ENCODE results near the gene WDHD1.

WDHD1 gene

DNA sequence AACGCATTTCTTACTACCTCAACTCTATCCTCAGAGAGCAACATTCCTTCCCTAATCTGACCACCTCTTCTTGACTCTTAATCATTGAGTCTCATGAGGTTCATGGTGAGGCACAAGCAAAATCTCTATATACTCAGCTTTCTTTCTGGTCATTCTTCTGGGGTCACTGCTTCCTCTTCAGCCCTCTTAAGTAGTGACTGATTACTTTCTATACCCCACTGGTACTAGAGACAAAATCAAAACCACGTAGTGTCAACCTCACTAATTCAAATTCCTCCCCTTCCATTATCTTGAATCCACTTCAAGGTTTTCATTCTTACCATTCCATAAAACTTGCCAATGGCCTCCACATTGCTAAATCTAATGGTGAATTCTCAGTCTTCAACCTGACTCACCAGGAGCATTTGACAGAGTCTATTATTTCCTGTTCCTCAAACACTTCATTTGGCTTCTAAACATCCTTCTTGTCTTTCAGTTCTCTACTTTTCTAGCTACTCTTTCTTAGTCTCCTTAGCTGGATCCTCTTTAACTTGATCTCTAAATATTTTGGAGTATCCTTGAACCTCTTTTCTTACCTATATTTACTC, 6.8 kb downstream of the WDHD1 start:
- H3K36me3 ChIP-seq (ENCODE audit: insufficient read depth) = no peaks in the 10 kb centered on the region
- H3K27ac ChIP-seq = no peak overlapping the region
- no peak overlapping the region for H3K9ac ChIP-seq
- no peak overlapping the region for H3K4me2 ChIP-seq
- H3K79me2 ChIP-seq (ENCODE audit: insufficient read depth, low read depth) = no peaks in the 10 kb centered on the region
- H3K4me3 ChIP-seq (IDR thresholded peaks at IDR 0.05; ENCODE audit: insufficient read depth, low read depth, low read length) = no peak overlapping the region
- TF ChIP-seq, protein P1, sequence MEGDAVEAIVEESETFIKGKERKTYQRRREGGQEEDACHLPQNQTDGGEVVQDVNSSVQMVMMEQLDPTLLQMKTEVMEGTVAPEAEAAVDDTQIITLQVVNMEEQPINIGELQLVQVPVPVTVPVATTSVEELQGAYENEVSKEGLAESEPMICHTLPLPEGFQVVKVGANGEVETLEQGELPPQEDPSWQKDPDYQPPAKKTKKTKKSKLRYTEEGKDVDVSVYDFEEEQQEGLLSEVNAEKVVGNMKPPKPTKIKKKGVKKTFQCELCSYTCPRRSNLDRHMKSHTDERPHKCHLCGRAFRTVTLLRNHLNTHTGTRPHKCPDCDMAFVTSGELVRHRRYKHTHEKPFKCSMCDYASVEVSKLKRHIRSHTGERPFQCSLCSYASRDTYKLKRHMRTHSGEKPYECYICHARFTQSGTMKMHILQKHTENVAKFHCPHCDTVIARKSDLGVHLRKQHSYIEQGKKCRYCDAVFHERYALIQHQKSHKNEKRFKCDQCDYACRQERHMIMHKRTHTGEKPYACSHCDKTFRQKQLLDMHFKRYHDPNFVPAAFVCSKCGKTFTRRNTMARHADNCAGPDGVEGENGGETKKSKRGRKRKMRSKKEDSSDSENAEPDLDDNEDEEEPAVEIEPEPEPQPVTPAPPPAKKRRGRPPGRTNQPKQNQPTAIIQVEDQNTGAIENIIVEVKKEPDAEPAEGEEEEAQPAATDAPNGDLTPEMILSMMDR (conservative IDR thresholded peaks at IDR 0.05; ENCODE audit: low read depth, low read length) = no peak
- H3K27me3 ChIP-seq (ENCODE audit: insufficient read depth, low read depth) = no peaks in the 10 kb centered on the region
- no peaks in the 10 kb centered on the region for H4K20me1 ChIP-seq (ENCODE audit: insufficient read depth)
- H3K4me1 ChIP-seq (ENCODE audit: low read depth, poor library complexity, severe bottlenecking) = no peaks in the 10 kb centered on the region
- H2AFZ ChIP-seq (ENCODE audit: low read depth) = no peak overlapping the region

DNA sequence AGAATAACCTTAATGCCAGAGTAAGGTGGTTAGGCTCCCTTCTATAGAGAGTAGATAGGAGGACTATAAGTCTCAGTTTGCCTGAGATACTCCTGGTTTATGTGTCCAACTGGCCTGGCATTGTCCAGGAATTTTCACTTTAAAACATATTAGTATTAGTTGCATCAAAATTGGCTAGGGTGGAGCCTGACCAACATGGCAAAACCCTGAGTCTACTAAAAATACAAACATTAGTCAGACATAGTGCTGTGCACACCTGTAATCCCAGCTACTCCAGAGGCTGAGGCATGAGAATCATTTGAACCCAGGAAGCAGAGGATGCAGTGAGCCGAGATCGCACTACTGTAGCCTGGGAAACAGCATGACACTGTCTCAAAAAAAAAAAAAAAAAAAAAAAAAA, 11.9 kb downstream of the WDHD1 start:
- H3K4me2 ChIP-seq = no peak overlapping the region
- no peaks in the 10 kb centered on the region for H4K20me1 ChIP-seq (ENCODE audit: insufficient read depth)
- no peaks in the 10 kb centered on the region for H3K79me2 ChIP-seq (ENCODE audit: insufficient read depth, low read depth)
- no peaks in the 10 kb centered on the region for H3K4me1 ChIP-seq (ENCODE audit: low read depth, poor library complexity, severe bottlenecking)
- TF ChIP-seq, protein P1 (conservative IDR thresholded peaks at IDR 0.05; ENCODE audit: low read depth, low read length) = no peak
- no peak overlapping the region for H3K27ac ChIP-seq
- no peak overlapping the region for H3K4me3 ChIP-seq (IDR thresholded peaks at IDR 0.05; ENCODE audit: insufficient read depth, low read depth, low read length)
- no peaks in the 10 kb centered on the region for H3K36me3 ChIP-seq (ENCODE audit: insufficient read depth)
- H3K27me3 ChIP-seq (ENCODE audit: insufficient read depth, low read depth) = no peaks in the 10 kb centered on the region
- H2AFZ ChIP-seq (ENCODE audit: low read depth) = no peak overlapping the region
- no peak overlapping the region for H3K9ac ChIP-seq

DNA sequence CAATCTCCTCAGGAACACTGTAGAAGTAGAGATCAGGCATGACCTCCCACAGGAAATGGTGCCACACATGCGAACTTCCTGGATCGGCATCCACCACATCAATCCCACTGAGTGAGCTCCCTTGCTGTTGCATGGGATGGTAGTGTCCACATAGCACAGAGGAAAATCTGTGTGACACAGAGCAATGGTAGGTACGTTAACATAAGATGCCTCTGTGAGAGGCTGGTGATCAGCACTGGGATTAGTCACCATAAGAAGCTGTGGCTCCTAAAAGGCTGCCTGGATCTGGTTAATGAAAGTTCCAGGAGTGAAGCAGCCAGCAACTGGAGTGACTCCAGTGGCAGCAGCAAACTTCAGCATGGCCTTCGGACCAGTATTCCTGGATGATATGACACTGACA, 21.8 kb downstream of the WDHD1 start:
- Histone ChIP-seq H3K4me1 (ENCODE audit: low read depth, poor library complexity, severe bottlenecking) (no peaks in the 10 kb centered on the region), H3K36me3 (ENCODE audit: insufficient read depth) (no peaks in the 10 kb centered on the region), H3K4me3 (IDR thresholded peaks at IDR 0.05; ENCODE audit: insufficient read depth, low read depth, low read length) (no peak overlapping the region), H4K20me1 (ENCODE audit: insufficient read depth) (no peaks in the 10 kb centered on the region), H2AFZ (ENCODE audit: low read depth) (no peak overlapping the region), H3K27me3 (ENCODE audit: insufficient read depth, low read depth) (no peaks in the 10 kb centered on the region), H3K9ac (no peak overlapping the region), H3K4me2 (no peak overlapping the region), H3K27ac (no peak overlapping the region), H3K79me2 (ENCODE audit: insufficient read depth, low read depth) (no peaks in the 10 kb centered on the region)
- TF ChIP-seq, protein P1 (conservative IDR thresholded peaks at IDR 0.05; ENCODE audit: low read depth, low read length) = no peak

DNA sequence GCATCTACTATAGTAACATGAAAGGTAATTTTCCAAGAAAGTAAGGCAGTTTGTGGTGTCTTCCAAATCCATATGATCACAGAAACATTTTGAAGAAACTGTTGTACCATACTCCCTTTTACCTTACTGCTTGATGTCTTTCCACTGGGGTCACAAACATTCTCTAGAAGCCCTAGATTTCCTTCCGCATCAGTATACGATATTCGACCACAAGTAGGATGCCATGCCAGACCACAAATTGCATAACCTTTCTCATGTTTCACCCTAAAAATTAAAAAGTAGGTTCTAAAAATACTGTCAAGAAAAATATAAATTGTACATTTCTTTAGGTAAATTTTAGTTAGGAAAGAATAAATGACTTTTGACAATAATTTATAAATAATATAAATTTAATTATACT, 26.5 kb downstream of the WDHD1 start:
- H3K4me1 ChIP-seq (ENCODE audit: low read depth, poor library complexity, severe bottlenecking) = no peaks in the 10 kb centered on the region
- no peaks in the 10 kb centered on the region for H3K36me3 ChIP-seq (ENCODE audit: insufficient read depth)
- H3K9ac ChIP-seq = no peak overlapping the region
- TF ChIP-seq, protein P1 (conservative IDR thresholded peaks at IDR 0.05; ENCODE audit: low read depth, low read length) = no peak
- no peaks in the 10 kb centered on the region for H3K79me2 ChIP-seq (ENCODE audit: insufficient read depth, low read depth)
- H3K4me3 ChIP-seq (IDR thresholded peaks at IDR 0.05; ENCODE audit: insufficient read depth, low read depth, low read length) = no peak overlapping the region
- H2AFZ ChIP-seq (ENCODE audit: low read depth) = no peak overlapping the region
- no peak overlapping the region for H3K27ac ChIP-seq
- H3K4me2 ChIP-seq = no peak overlapping the region
- H3K27me3 ChIP-seq (ENCODE audit: insufficient read depth, low read depth) = no peaks in the 10 kb centered on the region
- no peaks in the 10 kb centered on the region for H4K20me1 ChIP-seq (ENCODE audit: insufficient read depth)
